Measurements from ENCODE around the gene DVL2. TPM values are rescaled to one million over a fixed set of nuclear protein-coding genes. Genes with fewer than 3 reads are reported as not detected.

DVL2 gene
- total and polyA plus RNA-seq, 2 of the 13 experiments (the other 11 are each of a cell fraction or from before 2014, with no cell fraction given): 5.7 to 38.2 TPM

DNA sequence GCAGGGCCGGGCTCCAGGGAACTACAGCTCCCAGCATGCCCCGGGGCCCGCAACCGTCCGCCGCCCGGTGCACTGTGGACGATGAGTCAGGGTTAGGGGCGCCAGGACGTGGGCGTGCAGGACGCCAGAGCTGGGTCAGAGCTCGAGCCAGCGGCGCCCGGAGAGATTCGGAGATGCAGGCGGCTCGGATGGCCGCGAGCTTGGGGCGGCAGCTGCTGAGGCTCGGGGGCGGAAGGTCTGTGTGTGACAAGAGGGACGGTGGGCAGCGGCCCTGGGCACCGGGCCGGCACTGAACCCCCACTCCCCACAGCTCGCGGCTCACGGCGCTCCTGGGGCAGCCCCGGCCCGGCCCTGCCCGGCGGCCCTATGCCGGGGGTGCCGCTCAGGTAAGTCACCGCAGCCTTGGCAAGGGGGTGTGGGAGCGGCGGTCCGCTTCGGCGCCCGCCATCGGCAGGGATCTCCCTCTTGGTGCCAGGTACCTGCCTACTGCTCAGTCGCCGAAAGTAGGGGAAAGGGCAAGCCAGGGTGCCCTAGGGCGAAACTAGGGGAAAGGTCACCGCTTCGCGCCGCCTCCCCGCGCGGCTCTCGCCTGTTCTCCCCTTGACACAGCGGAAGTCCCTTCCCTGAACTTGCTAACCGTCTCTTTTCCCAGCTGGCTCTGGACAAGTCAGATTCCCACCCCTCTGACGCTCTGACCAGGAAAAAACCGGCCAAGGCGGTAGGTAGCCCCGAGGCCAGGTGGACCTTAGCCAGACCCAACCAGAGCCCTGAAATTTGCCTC, 14.3 kb downstream of the DVL2 start, which contains the start of the genes ACADVL and DLG4 (continued):
- TF ChIP-seq TEAD3 (CRISPR knock-in tag; optimal IDR thresholded peaks at IDR 0.05; ENCODE audit: borderline replicate concordance) (peak; percentile 34), ZNF558 (CRISPR knock-in tag; IDR thresholded peaks at IDR 0.05; ENCODE audit: borderline replicate concordance) (no peak; the same call in 1 of the 2 replicates), HNRNPLL (IDR thresholded peaks at IDR 0.05; ENCODE audit: low read depth, low read length, poor library complexity, severe bottlenecking) (peak; percentile 70), SKI (IDR thresholded peaks at IDR 0.05; ENCODE audit: partially characterized antibody) (peak; percentile 47), EEA1 (CRISPR knock-in tag; IDR thresholded peaks at IDR 0.05; ENCODE audit: borderline replicate concordance) (peak; percentile 50; the same call in 1 of the 2 replicates), REL (CRISPR knock-in tag; conservative IDR thresholded peaks at IDR 0.05) (no peak; the same call in 1 of the 2 replicates), IRF2 (CRISPR knock-in tag; IDR thresholded peaks at IDR 0.05) (peak; percentile 63; the same call in 1 of the 2 replicates), CREM (IDR thresholded peaks at IDR 0.05) (peak; percentile 75), CREM (CRISPR knock-in tag; IDR thresholded peaks at IDR 0.05) (no peak), ZNF589 (CRISPR knock-in tag; conservative IDR thresholded peaks at IDR 0.05) (0 out of 2 replicates have a peak, but pooled peaks have one; percentile 47), KLF6 (CRISPR knock-in tag; IDR thresholded peaks at IDR 0.05) (no peak), ATF2 (CRISPR knock-in tag; IDR thresholded peaks at IDR 0.05) (peak; percentile 62), ZNF7 (CRISPR knock-in tag; IDR thresholded peaks at IDR 0.05) (no peak), ZFP36L1 (CRISPR knock-in tag; IDR thresholded peaks at IDR 0.05) (0 out of 2 replicates have a peak, but pooled peaks have one; percentile 9), NFYB (CRISPR knock-in tag; IDR thresholded peaks at IDR 0.05) (0 out of 2 replicates have a peak, but pooled peaks have one; percentile 3), SRY (CRISPR knock-in tag; IDR thresholded peaks at IDR 0.05) (peak; percentile 92), KDM6A (CRISPR knock-in tag; IDR thresholded peaks at IDR 0.05; ENCODE audit: low read depth) (0 out of 2 replicates have a peak, but pooled peaks have one; percentile 36), MEIS1 (CRISPR knock-in tag; IDR thresholded peaks at IDR 0.05; ENCODE audit: borderline replicate concordance) (peak; percentile 52; the same call in 1 of the 2 replicates), ZSCAN31 (CRISPR knock-in tag; IDR thresholded peaks at IDR 0.05; ENCODE audit: low read depth) (peak; percentile 24), BRF2 (CRISPR knock-in tag; IDR thresholded peaks at IDR 0.05) (peak; percentile 46), MXD4 (CRISPR knock-in tag; IDR thresholded peaks at IDR 0.05) (peak; percentile 69), ZBTB8A (CRISPR knock-in tag; IDR thresholded peaks at IDR 0.05; ENCODE audit: borderline replicate concordance, low read depth) (peak; percentile 48; the same call in 1 of the 2 replicates), MYC (CRISPR knock-in tag; IDR thresholded peaks at IDR 0.05; ENCODE audit: borderline replicate concordance) (peak; percentile 69; the same call in 1 of the 2 replicates), GTF2F1 (IDR thresholded peaks at IDR 0.05; ENCODE audit: low read length) (no peak), SMAD3 (CRISPR knock-in tag; IDR thresholded peaks at IDR 0.05) (0 out of 2 replicates have a peak, but pooled peaks have one; percentile 35)
- TF ChIP-seq, protein P1, sequence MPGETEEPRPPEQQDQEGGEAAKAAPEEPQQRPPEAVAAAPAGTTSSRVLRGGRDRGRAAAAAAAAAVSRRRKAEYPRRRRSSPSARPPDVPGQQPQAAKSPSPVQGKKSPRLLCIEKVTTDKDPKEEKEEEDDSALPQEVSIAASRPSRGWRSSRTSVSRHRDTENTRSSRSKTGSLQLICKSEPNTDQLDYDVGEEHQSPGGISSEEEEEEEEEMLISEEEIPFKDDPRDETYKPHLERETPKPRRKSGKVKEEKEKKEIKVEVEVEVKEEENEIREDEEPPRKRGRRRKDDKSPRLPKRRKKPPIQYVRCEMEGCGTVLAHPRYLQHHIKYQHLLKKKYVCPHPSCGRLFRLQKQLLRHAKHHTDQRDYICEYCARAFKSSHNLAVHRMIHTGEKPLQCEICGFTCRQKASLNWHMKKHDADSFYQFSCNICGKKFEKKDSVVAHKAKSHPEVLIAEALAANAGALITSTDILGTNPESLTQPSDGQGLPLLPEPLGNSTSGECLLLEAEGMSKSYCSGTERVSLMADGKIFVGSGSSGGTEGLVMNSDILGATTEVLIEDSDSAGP (CRISPR knock-in tag; IDR thresholded peaks at IDR 0.05; ENCODE audit: borderline replicate concordance): peak; percentile 83

Data from HepG2 (cell line).